ENCODE data around the gene KRTAP12-1.
"Not testable (repeated sequence)": the region's sequence is repeated elsewhere in the genome, so short reads cannot be mapped to it uniquely, and the experiment has no call there.

Gene KRTAP12-1

DNA sequence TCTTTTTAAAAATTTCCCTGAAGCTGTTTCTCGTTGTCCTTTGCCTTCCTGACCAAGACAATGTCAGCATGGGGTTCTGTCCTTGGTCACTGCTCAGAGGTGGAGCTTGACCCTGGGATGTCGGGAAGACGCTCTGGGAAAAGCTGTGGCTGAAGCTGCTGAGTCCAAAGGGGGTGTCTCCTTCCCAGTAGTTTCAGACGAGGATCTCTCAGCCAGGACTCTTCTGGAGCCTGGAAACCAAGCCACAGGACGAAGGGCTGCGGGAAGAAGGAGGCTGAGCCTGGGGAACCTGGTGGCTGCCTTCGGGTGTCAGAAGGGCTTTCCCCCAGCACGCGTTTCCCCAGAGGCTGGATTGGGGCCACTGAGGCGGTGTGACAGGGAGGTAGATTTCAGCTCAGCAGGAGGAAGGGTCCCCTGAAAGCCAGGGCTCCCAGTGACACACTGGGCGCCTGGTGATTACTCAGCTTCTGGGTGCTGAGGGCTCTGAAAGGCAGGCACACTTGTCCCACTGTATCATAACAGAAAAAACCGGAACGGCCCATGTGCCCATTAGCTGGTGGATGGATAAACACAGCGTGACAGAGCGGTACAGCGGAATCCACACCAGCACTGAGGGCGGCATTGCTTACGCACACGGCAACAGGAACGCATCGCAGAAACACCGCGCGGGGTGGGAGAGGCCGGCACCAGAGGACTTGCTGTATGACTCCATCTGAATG is 5.0 kb upstream of the KRTAP12-1 start:
- TF ChIP-seq, protein P1, sequence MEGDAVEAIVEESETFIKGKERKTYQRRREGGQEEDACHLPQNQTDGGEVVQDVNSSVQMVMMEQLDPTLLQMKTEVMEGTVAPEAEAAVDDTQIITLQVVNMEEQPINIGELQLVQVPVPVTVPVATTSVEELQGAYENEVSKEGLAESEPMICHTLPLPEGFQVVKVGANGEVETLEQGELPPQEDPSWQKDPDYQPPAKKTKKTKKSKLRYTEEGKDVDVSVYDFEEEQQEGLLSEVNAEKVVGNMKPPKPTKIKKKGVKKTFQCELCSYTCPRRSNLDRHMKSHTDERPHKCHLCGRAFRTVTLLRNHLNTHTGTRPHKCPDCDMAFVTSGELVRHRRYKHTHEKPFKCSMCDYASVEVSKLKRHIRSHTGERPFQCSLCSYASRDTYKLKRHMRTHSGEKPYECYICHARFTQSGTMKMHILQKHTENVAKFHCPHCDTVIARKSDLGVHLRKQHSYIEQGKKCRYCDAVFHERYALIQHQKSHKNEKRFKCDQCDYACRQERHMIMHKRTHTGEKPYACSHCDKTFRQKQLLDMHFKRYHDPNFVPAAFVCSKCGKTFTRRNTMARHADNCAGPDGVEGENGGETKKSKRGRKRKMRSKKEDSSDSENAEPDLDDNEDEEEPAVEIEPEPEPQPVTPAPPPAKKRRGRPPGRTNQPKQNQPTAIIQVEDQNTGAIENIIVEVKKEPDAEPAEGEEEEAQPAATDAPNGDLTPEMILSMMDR (IDR thresholded peaks at IDR 0.05): no peak

DNA sequence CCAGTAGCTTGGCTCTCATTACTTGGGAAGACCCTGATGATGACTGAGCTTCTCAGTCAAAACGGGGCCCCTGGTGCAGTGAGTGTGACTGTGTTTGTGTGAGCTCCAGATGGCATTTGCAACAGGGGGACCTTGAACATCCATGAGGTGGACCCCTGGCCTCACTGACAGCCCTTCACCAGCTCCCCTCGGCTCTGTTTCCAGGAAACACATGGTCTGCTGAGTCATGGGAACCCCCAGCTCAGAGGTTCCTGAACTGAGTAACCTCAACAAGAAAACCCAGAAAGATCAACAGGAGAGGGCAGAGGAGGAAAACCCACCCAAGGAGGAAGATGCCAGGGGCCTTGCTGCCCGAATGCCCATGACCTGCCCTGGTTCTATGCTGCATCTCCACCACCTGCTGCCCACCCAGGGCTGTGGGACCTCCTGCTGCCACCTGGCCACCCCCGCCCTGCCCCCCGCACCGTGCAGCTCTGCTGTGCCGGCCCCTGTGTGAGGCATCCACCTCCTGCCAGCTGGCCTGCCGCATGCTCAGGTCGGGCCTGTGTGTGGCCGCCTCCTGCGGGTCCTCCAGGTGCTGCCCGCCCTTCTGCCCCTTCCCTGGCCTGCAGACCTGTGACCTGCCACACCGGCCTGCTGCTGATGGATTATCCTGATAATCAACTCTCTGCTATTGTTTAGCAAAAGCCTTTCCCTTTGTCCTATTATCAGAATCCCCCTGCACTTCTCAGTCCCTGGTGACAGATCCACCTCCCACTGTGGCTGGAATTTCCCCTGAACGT is 4.2 kb upstream of the KRTAP12-1 start:
- Histone ChIP-seq H3K36me3 (no peaks in the 10 kb centered on the region), H3K4me1 (no peaks in the 10 kb centered on the region), H3K9me3 (no peaks in the 10 kb centered on the region), H3K4me3 (no peak overlapping the region), H3K27me3 (peaks cover 0 to 29% of the 10 kb centered on the region in 2 donors), H3K27ac (no peak overlapping the region)
- TF ChIP-seq, protein P1 (IDR thresholded peaks at IDR 0.05): no peak
- intact Hi-C loops (cut with DNase I; ENCODE audit: low total_unique reads): no loop called here
- DNase-seq: peak in 1 of 2 donors; percentile 40

More for the DNA sequence above, 5.0 kb upstream of the KRTAP12-1 start:
- DNase-seq: peak in 1 of 2 donors; percentile 50
- no peaks in the 10 kb centered on the region for H3K4me1 ChIP-seq
- intact Hi-C loops (cut with DNase I; ENCODE audit: low total_unique reads): no loop called here
- no peak overlapping the region for H3K27ac ChIP-seq
- H3K4me3 ChIP-seq: no peak overlapping the region
- H3K36me3 ChIP-seq: no peaks in the 10 kb centered on the region
- peaks cover 0 to 29% of the 10 kb centered on the region in 2 donors for H3K27me3 ChIP-seq
- peaks cover 0 to under 1% (median 0%) of the 10 kb centered on the region in 3 donors for H3K9me3 ChIP-seq

DNA sequence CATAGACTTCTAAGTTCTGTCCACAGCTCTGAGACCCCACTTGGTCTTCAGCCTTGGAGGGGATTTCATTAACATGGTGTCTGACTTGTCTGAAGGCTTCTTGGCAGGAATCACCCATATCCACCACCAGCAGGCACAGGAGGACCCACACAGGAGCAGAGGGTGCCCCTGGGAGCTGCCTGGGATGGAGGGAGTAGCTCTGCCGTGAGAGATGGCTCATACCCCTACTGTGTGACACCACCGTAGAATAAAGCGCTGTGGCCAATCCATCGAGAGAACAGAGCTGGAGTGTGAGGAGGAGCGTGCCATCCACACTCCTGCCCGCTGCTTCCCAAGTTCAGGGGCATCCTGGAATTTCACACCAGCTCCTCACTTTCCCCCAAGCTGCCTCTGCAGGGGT is 3.1 kb upstream of the KRTAP12-1 start:
- H3K36me3 ChIP-seq; H3K4me1 ChIP-seq; H3K9me3 ChIP-seq; H3K27ac ChIP-seq; H3K4me3 ChIP-seq; intact Hi-C loops (cut with DNase I; ENCODE audit: low total_unique reads): not testable (repeated sequence)
- DNase-seq: peak in 1 of 2 donors; percentile 31
- peaks cover 0 to 29% of the 10 kb centered on the region in 2 donors for H3K27me3 ChIP-seq

DNA sequence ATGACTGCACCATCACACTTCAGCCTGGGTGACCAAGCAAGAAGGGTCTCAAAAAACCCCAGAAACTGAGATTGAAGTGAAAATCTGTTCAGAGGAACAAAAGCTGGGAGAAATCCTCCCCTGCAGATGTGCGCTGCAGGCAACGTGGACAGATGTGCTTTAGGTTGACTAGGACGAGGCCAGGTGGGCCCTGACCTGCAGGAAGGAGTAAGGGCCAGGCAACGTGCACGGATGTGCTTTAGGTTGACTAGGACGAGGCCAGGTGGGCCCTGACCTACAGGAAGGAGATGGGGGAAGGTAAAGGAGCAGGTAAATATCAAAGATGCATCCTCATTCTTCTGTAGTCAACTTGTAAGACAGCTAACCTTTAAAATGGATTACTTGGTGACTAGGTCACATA is 2.5 kb upstream of the KRTAP12-1 start:
- Histone ChIP-seq H3K4me1 (no peaks in the 10 kb centered on the region), H3K36me3 (no peaks in the 10 kb centered on the region), H3K27me3 (peaks cover 0 to 29% of the 10 kb centered on the region in 2 donors), H3K9me3 (no peaks in the 10 kb centered on the region), H3K4me3 (no peak overlapping the region), H3K27ac (no peak overlapping the region)
- DNase-seq: no peak
- intact Hi-C loops (cut with DNase I; ENCODE audit: low total_unique reads): no loop called here
- TF ChIP-seq, protein P1 (IDR thresholded peaks at IDR 0.05): no peak

DNA sequence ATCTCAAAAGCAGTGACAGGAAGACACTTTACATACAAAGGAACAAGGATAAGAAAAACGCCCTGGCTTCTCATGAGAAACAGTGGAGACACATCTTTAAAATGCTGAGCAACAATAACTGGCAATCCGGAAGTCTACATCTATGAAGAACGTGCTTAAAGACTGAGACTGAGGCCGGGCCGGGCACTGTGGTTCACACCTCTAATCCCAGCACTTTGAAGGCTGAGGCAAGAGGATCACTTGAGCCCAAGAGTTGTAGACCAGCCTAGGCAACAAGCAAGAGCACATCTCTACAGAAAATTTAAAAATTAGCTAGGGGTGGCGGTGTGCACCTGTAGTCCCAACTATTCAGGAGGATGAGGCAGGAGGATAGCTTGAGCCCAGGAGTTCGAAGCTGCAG is 2.1 kb upstream of the KRTAP12-1 start:
- Histone ChIP-seq H3K9me3 (no peaks in the 10 kb centered on the region), H3K4me3 (no peak overlapping the region), H3K4me1 (no peaks in the 10 kb centered on the region), H3K36me3 (no peaks in the 10 kb centered on the region), H3K27me3 (peaks cover 0 to 29% of the 10 kb centered on the region in 2 donors), H3K27ac (no peak overlapping the region)
- intact Hi-C loops (cut with DNase I; ENCODE audit: low total_unique reads): no loop called here
- TF ChIP-seq, protein P1 (IDR thresholded peaks at IDR 0.05): no peak
- DNase-seq: no peak

DNA sequence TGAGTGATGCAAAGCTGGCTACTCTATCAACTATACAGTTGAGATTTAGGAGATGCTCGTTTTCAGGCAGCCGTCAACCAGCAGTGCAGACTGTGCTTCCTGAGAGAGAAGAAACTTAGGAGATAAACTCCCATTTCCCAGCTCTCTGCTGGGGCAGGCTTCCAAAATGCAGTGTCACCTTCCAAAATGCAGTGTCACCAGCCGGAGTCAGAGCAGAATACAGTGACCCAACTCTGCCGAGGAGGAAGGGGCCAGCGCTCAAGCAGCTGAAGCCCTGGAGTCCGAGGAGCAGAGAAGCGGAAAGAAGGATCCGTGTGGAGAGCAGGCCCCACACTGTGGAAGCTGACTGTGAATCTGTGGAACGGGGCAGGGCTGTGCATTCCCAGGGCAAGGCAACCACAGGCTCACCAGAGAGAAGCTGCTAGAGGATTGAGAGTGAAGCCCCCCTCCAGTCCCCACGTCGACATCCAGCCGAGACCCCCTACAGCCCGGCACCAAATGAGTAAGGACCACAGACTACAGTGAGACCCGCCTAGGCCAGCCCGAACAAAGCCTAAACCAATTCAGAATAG is 703 bp upstream of the KRTAP12-1 start:
- H3K27me3 ChIP-seq: peaks cover 0 to 22% of the 10 kb centered on the region in 2 donors
- H3K36me3 ChIP-seq: no peaks in the 10 kb centered on the region
- intact Hi-C loops (cut with DNase I; ENCODE audit: low total_unique reads): no loop called here
- H3K9me3 ChIP-seq: no peaks in the 10 kb centered on the region
- peak in 1 of 2 donors; percentile 54 for DNase-seq
- H3K4me3 ChIP-seq: no peak overlapping the region
- no peak overlapping the region for H3K27ac ChIP-seq
- TF ChIP-seq, protein P1 (IDR thresholded peaks at IDR 0.05): no peak
- no peaks in the 10 kb centered on the region for H3K4me1 ChIP-seq
